Activated naive CD8-positive, alpha-beta T cell treated with anti-CD3 and anti-CD28 coated beads, Interleukin-2, amount 10 ng/mL, durations not matched to agents 7 days and 5 days (primary cell): Measurements from ENCODE around the gene FAM168A. TPM values are rescaled to one million over a fixed set of nuclear protein-coding genes. Genes with fewer than 3 reads are reported as not detected.
A peak's percentile ranks its signal among the peaks of the same experiment; 100 is the strongest.

ENCODE experiments used
- ATAC-seq: fragments of 150-1000 bp; cut with Tn5 transposase; one replicate; pipeline ENCODE4 v1.10.0; 2021; ENCODE audit warnings: low read depth, moderate library complexity
- POLR2A ChIA-PET: fragments of 350-600 bp; sonication (Branson Sonifier 250); formaldehyde crosslinking; loops from one replicate; lab custom pipeline; 2021; ENCODE audit warnings: antibody characterized with exemption; lab: Charles Lee
- DNase-seq: peaks from one replicate; pipeline ENCODE4 v3.0.0; 2021
- H3K27ac Mint-ChIP-seq: one replicate; pipeline ENCODE4 v1.8.0; 2022; ENCODE audit warnings: mild to moderate bottlenecking, mixed read lengths
- H3K27me3 Mint-ChIP-seq: one replicate; pipeline ENCODE4 v1.8.0; 2022; ENCODE audit warnings: mild to moderate bottlenecking, moderate library complexity, mixed read lengths
- H3K36me3 Mint-ChIP-seq: one replicate; pipeline ENCODE4 v1.8.0; 2021; ENCODE audit warnings: mild to moderate bottlenecking, mixed read lengths
- H3K4me1 Mint-ChIP-seq: one replicate; pipeline ENCODE4 v1.8.0; 2021; ENCODE audit warnings: mixed read lengths
- H3K4me3 Mint-ChIP-seq: one replicate; pipeline ENCODE4 v1.8.0; 2022; ENCODE audit warnings: mild to moderate bottlenecking, moderate library complexity, mixed read lengths
- H3K9me3 Mint-ChIP-seq: one replicate; pipeline ENCODE4 v1.8.0; 2021; ENCODE audit warnings: mixed read lengths
- total RNA-seq, 2 experiments: library from RNA; stranded (reverse); gene quantifications; one replicate each; pipeline ENCODE4 v1.2.3, GENCODE V29; 2021

FAM168A gene
- total RNA-seq, 2 experiments from 2014 or later: 27.3 to 31.0 TPM

GRCh38 chr11:73625696-73626318 lies 27.9 kb upstream of the FAM168A start:
- peaks cover 3% of the 10 kb centered on the region for H3K4me1 Mint-ChIP-seq
- no peaks in the 10 kb centered on the region for H3K9me3 Mint-ChIP-seq
- ATAC-seq (peak; percentile 70), DNase-seq (peak; percentile 58)
- POLR2A ChIA-PET: interaction anchor here (0.6 to 1.1 kb wide), 3 partner anchors 34 to 135 kb away, joined by 3 to 4 read pairs (median 3); partner anchors contain the start of gene RAB6A
- H3K36me3 Mint-ChIP-seq: no peaks in the 10 kb centered on the region
- H3K27ac Mint-ChIP-seq: no peak overlapping the region
- peaks cover 32% of the 10 kb centered on the region for H3K27me3 Mint-ChIP-seq
- no peak overlapping the region for H3K4me3 Mint-ChIP-seq

GRCh38 chr11:73623686-73624085 lies 25.8 kb upstream of the FAM168A start:
- H3K4me3 Mint-ChIP-seq: no peak overlapping the region
- ATAC-seq (no peak), DNase-seq (no peak)
- H3K27me3 Mint-ChIP-seq: peaks cover 32% of the 10 kb centered on the region
- no peak overlapping the region for H3K27ac Mint-ChIP-seq
- POLR2A ChIA-PET: interaction anchor here (0.6 kb wide), 1 partner anchor 59 kb away, joined by 3 read pairs; no protein-coding TSS in a partner anchor
- no peaks in the 10 kb centered on the region for H3K9me3 Mint-ChIP-seq
- H3K36me3 Mint-ChIP-seq: no peaks in the 10 kb centered on the region
- peaks cover 3% of the 10 kb centered on the region for H3K4me1 Mint-ChIP-seq

DNA sequence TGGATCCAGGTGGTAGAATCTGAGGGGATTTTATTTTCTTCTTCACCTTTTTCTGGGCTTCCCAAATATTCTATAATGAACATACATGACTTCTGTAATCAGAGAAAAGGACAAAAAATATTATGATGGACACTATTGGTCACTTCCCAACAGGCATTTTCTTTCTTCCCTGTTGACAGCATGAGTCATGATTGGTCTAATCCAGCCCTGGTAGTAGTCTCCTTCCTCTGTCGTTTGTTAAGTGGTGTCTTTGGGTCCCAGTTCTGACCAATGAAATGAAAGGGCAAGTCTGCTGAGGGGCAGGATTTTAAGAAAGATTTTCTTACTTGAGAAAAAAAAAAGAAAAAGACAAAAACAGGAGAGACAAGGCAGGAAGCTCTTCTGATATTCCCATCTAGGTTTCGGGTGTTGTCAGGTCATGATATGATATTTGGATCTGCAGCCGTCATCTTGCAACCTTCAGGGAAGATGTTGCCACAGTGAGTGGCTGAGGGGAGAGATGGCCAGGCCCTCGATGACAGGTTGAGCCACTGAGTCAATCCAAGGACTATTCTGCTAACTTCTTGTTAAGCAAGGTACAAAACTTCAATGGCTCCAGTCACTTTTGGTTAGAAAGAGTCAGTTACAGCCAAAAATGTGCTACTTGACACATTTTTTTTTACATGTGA lies 25.1 kb upstream of the FAM168A start:
- Mint-ChIP-seq H3K4me1 (peaks cover 3% of the 10 kb centered on the region), H3K4me3 (no peak overlapping the region), H3K27me3 (peaks cover 32% of the 10 kb centered on the region), H3K36me3 (no peaks in the 10 kb centered on the region), H3K9me3 (no peaks in the 10 kb centered on the region), H3K27ac (no peak overlapping the region)
- DNase-seq (no peak), ATAC-seq (no peak)
- POLR2A ChIA-PET: no interaction called here

DNA sequence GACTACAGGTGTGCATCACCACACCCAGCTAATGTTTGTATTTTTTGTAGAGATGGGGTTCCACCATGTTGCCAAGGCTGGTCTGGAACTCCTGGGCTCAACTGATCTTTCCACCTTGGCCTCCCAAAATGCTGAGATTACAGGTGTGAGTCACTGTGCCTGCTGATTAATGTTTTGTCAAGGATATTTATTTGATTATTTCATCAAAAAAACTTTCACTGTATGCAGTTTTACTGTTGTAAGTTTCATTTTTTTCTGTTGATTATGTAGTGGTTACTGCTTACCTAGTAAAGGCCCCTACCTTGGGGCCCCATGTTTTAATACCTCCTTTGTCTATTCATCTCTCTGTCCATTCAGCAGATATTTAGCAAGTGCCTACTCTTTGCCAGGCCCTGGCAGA lies 16.7 kb upstream of the FAM168A start:
- no peak for ATAC-seq
- POLR2A ChIA-PET: no interaction called here
- H3K27me3 Mint-ChIP-seq: peaks cover 12% of the 10 kb centered on the region
- H3K27ac Mint-ChIP-seq: no peak overlapping the region
- no peaks in the 10 kb centered on the region for H3K4me1 Mint-ChIP-seq
- no peaks in the 10 kb centered on the region for H3K9me3 Mint-ChIP-seq
- no peak for DNase-seq
- H3K36me3 Mint-ChIP-seq: no peaks in the 10 kb centered on the region
- H3K4me3 Mint-ChIP-seq: no peak overlapping the region

GRCh38 chr11:73612601-73613140 lies 14.8 kb upstream of the FAM168A start:
- no peak overlapping the region for H3K4me3 Mint-ChIP-seq
- no peaks in the 10 kb centered on the region for H3K4me1 Mint-ChIP-seq
- peaks cover 12% of the 10 kb centered on the region for H3K27me3 Mint-ChIP-seq
- no peaks in the 10 kb centered on the region for H3K36me3 Mint-ChIP-seq
- no peak overlapping the region for H3K27ac Mint-ChIP-seq
- POLR2A ChIA-PET: no interaction called here
- H3K9me3 Mint-ChIP-seq: no peaks in the 10 kb centered on the region
- ATAC-seq (no peak), DNase-seq (no peak)

DNA sequence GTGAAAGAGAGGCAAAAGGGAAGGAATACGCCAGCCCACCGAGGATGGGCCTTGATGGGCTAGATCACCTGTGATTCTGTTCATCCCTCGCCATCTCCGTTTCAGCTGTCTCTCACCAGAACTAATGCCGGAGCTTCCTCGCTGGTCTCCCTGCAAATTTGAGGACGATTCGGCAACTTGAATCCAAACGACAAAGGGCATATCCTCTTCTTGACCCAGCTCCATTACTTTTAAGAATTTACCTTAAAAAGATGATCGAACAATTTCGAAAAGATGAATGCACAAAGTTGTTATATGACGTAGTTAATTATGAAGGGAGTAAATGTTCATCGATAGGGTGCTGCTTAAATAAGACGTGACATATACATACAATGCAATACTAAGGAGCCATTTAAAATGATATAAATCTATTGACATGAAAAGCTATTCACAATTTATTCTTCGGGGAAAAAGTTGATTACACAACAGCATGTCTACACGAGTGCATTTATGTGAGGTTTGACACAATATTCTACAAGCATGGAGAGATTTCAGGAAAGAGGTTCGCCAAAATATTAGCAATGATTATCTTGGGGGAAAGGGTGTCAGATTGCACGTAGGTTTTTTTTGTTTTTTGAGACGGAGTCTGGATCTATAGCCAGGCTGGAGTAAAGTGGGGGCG lies 937 bp upstream of the FAM168A start:
- POLR2A ChIA-PET: interaction anchor here (0.5 to 1.2 kb wide), 4 partner anchors 60 to 1929 kb away, joined by 3 to 4 read pairs (median 4); no protein-coding TSS in a partner anchor
- Mint-ChIP-seq H3K4me3 (peak overlapping the region; percentile 95), H3K4me1 (peaks cover 29% of the 10 kb centered on the region), H3K27me3 (peaks cover 5% of the 10 kb centered on the region), H3K9me3 (no peaks in the 10 kb centered on the region), H3K36me3 (peaks cover 11% of the 10 kb centered on the region), H3K27ac (peak overlapping the region; percentile 98)
- DNase-seq (no peak), ATAC-seq (no peak)

- no peak for ATAC-seq
- peak overlapping the region; percentile 95 for H3K4me3 Mint-ChIP-seq
- peak overlapping the region; percentile 98 for H3K27ac Mint-ChIP-seq
- POLR2A ChIA-PET: interaction anchor here (0.8 to 1.0 kb wide), 2 partner anchors 51 to 212 kb away, joined by 3 read pairs; no protein-coding TSS in a partner anchor
- H3K9me3 Mint-ChIP-seq: no peaks in the 10 kb centered on the region
- H3K4me1 Mint-ChIP-seq: peaks cover 32% of the 10 kb centered on the region
- no peak for DNase-seq
- H3K27me3 Mint-ChIP-seq: no peaks in the 10 kb centered on the region
- peaks cover 13% of the 10 kb centered on the region for H3K36me3 Mint-ChIP-seq
Observed at GRCh38 chr11:73597336-73597955, 466 bp downstream of the FAM168A start.

DNA sequence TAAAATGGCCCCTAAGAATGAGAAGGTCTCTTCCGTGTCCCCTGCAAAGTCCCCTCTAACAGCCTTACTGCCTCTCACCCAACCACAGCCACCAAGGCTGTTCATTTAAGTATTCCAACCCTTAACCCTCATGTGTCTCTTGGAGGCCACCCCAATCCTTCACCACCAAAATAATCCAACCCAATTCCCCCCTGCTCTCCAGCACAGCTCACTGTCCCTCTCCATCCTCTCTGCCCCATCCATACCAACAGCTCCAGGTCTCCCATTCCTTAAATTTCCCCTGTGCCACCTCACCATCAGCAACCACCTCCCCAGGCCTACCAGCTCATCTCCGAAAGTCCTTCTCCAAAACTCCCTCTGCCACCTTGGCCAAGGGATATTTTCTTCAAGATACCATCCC lies 1.4 kb downstream of the FAM168A start:
- H3K9me3 Mint-ChIP-seq: no peaks in the 10 kb centered on the region
- DNase-seq (no peak), ATAC-seq (no peak)
- no peaks in the 10 kb centered on the region for H3K27me3 Mint-ChIP-seq
- H3K4me1 Mint-ChIP-seq: peaks cover 33% of the 10 kb centered on the region
- POLR2A ChIA-PET: interaction anchor here (1.0 kb wide), 1 partner anchor 211 kb away, joined by 3 read pairs; no protein-coding TSS in a partner anchor
- H3K4me3 Mint-ChIP-seq: peak overlapping the region; percentile 95
- peaks cover 15% of the 10 kb centered on the region for H3K36me3 Mint-ChIP-seq
- peak overlapping the region; percentile 52 for H3K27ac Mint-ChIP-seq

- Mint-ChIP-seq H3K4me3 (no peak overlapping the region), H3K36me3 (peaks cover 23% of the 10 kb centered on the region), H3K27me3 (no peaks in the 10 kb centered on the region), H3K27ac (no peak overlapping the region), H3K4me1 (peaks cover 35% of the 10 kb centered on the region), H3K9me3 (peaks cover 2% of the 10 kb centered on the region)
- ATAC-seq (no peak), DNase-seq (no peak)
- POLR2A ChIA-PET: interaction anchor here (0.7 kb wide), 1 partner anchor 26 kb away, joined by 3 read pairs; no protein-coding TSS in a partner anchor
Observed at GRCh38 chr11:73592640-73593039, 5.3 kb downstream of the FAM168A start.

GRCh38 chr11:73591743-73592142 lies 6.2 kb downstream of the FAM168A start:
- ATAC-seq (no peak), DNase-seq (no peak)
- Mint-ChIP-seq H3K4me1 (peaks cover 28% of the 10 kb centered on the region), H3K27ac (no peak overlapping the region), H3K9me3 (peaks cover 2% of the 10 kb centered on the region), H3K27me3 (no peaks in the 10 kb centered on the region), H3K4me3 (no peak overlapping the region), H3K36me3 (peaks cover 17% of the 10 kb centered on the region)
- POLR2A ChIA-PET: no interaction called here

- Mint-ChIP-seq H3K36me3 (peaks cover 12% of the 10 kb centered on the region), H3K27ac (no peak overlapping the region), H3K4me1 (peaks cover 25% of the 10 kb centered on the region), H3K4me3 (no peak overlapping the region), H3K27me3 (no peaks in the 10 kb centered on the region), H3K9me3 (peaks cover 2% of the 10 kb centered on the region)
- DNase-seq (no peak), ATAC-seq (no peak)
- POLR2A ChIA-PET: interaction anchor here (0.5 kb wide), 1 partner anchor 1172 kb away, joined by 3 read pairs; no protein-coding TSS in a partner anchor
Observed at GRCh38 chr11:73590991-73591390, 6.9 kb downstream of the FAM168A start.

DNA sequence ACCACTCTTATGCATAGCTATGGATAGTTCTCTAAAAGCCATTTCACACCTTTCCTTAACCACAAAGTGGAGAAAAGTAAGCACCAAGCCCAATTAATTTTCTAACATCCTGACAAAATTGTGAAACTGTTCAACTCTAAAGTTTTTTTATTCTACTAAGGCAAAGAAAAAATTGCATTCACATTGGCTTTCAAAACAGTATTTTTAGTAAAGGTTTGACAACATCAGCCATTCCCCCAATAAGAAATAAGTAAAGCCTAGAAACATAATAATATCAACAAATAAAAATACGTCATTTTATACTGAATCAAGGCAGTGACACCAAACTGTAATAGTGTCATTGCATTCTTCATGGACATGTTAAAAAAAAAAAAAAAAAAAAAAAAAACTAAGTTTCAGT lies 11.1 kb downstream of the FAM168A start:
- Mint-ChIP-seq H3K36me3 (peaks cover 16% of the 10 kb centered on the region), H3K27me3 (no peaks in the 10 kb centered on the region), H3K4me3 (no peak overlapping the region), H3K27ac (no peak overlapping the region), H3K4me1 (peaks cover 12% of the 10 kb centered on the region), H3K9me3 (peaks cover 2% of the 10 kb centered on the region)
- DNase-seq (no peak), ATAC-seq (no peak)
- POLR2A ChIA-PET: no interaction called here
